OCI-LY3 (cell line): ENCODE results near the gene VTI1A.

Experiments used
- CTCF ChIP-seq: fragments of 200-600, 300-600 bp; sonication (generic); IDR thresholded peaks from 2 replicates; pipeline ENCODE4 v1.5.1; 2014; ENCODE audit warnings: antibody characterized with exemption, low read length, low read depth
- EZH2phosphoT487 ChIP-seq: fragments of 200-600 bp; shearing (Covaris generic); IDR thresholded peaks from 2 replicates; pipeline ENCODE4 v1.6.1; 2018; ENCODE audit warnings: antibody characterized with exemption, mixed run types, low read depth

DNA sequence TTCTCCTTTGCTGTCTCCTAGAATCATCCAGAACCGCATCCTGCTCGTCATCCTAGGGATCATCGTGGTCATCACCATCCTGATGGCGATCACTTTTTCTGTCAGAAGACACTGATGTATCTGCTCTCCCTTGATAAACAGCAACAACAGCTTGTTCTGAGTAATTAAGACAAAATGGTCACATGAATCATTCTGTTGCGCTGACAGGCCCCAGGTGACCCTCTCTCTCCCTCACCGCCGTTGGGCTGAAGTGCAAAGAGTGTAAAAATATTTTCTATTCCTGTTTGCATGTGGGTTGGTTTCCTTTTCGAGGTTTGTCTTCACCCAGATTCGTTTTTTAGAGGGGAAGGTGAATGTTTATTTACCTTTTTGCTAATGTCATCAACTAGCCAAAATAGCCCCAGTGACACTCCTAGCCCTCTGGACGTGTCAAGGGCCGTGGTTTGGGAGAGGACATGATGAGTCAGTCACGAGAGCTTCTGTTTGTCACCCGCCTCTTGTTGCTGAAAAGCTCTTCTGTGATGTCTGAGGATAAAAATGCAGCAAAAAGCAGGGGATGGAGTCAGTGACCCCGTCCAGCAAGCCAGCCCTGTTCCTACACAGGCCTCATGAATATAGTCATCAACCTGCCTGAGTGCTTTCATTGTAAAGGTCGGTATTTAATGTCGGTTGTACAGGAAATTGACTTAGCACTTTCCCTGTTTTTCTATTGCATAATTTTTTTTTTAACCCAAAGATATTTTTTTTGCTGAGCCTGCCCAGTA, 368.4 kb downstream of the VTI1A start:
- TF ChIP-seq CTCF, result no peak
- TF ChIP-seq EZH2phosphoT487, result no peak
